ENCODE data around the gene ZBTB8OS.
"Not testable (repeated sequence)": the region's sequence is repeated elsewhere in the genome, so short reads cannot be mapped to it uniquely, and the experiment has no call there.

ZBTB8OS gene

GRCh38 chr1:32650248-32650751 is at the start of gene ZBTB8OS:
Gene ZBTB8OS, minus strand, starts transcription at chr1:32650550. Its CDS starts 21 bp downstream, at chr1:32650529.
- H3K4me3 ChIP-seq (ENCODE audit: low read length), result peak within 1 kb of the TSS; percentile 86
- H3K9me2 ChIP-seq (replicated peaks; ENCODE audit: insufficient read depth, low read length), result no peaks in the 10 kb centered on the region
- H3K27me3 ChIP-seq (replicated peaks; ENCODE audit: insufficient read depth, low read length), result no peaks in the 10 kb centered on the region
- peaks cover 5% of the 10 kb centered on the region; the same call in 1 of the 2 replicates for H3K4me1 ChIP-seq (ENCODE audit: low read length)
- TF ChIP-seq EZH2phosphoT487 (IDR thresholded peaks at IDR 0.05; ENCODE audit: low read length), result no peak
- TF ChIP-seq EZH2 (optimal IDR thresholded peaks at IDR 0.05; ENCODE audit: low read depth, low read length), result no peak
- TF ChIP-seq CTCF (IDR thresholded peaks at IDR 0.05; ENCODE audit: low read length), result no peak
- H3K9me3 ChIP-seq (replicated peaks; ENCODE audit: insufficient read depth, low read length), result no peaks in the 10 kb centered on the region
- peaks cover 15% of the 10 kb centered on the region for H3F3A ChIP-seq (ENCODE audit: insufficient read depth, low read length)
- H3K9ac ChIP-seq (ENCODE audit: low read length), result peak within 1 kb of the TSS; percentile 96
- H3K79me2 ChIP-seq (ENCODE audit: low read length), result peaks cover 90% of the 10 kb centered on the region
- peak within 1 kb of the TSS; percentile 99 for H3K27ac ChIP-seq (ENCODE audit: low read length)
- no peaks in the 10 kb centered on the region for H4K20me1 ChIP-seq (ENCODE audit: insufficient read depth, low read length)
- peak within 1 kb of the TSS; percentile 82 for H2AFZ ChIP-seq (ENCODE audit: low read length)
- H3K36me3 ChIP-seq (replicated peaks; ENCODE audit: insufficient read depth, low read length), result peaks cover 7% of the 10 kb centered on the region; the same call in 1 of the 2 replicates
- peak within 1 kb of the TSS; percentile 97 for H3K4me2 ChIP-seq (ENCODE audit: low read depth, low read length)
- DNase-seq, result peak; percentile 97

GRCh38 chr1:32696996-32697395 is 46.6 kb upstream of the ZBTB8OS start:
- not testable (repeated sequence) for H3K4me3 ChIP-seq (ENCODE audit: low read length); H3K79me2 ChIP-seq (ENCODE audit: low read length); H3F3A ChIP-seq (ENCODE audit: insufficient read depth, low read length); H3K9ac ChIP-seq (ENCODE audit: low read length); H3K4me2 ChIP-seq (ENCODE audit: low read depth, low read length); H4K20me1 ChIP-seq (ENCODE audit: insufficient read depth, low read length); H3K27ac ChIP-seq (ENCODE audit: low read length); H3K4me1 ChIP-seq (ENCODE audit: low read length); H3K27me3 ChIP-seq (replicated peaks; ENCODE audit: insufficient read depth, low read length); DNase-seq; H3K36me3 ChIP-seq (replicated peaks; ENCODE audit: insufficient read depth, low read length); H3K9me3 ChIP-seq (replicated peaks; ENCODE audit: insufficient read depth, low read length); H3K9me2 ChIP-seq (replicated peaks; ENCODE audit: insufficient read depth, low read length); H2AFZ ChIP-seq (ENCODE audit: low read length)

- H3K9me3 ChIP-seq (replicated peaks; ENCODE audit: insufficient read depth, low read length), result no peaks in the 10 kb centered on the region
- no peak overlapping the region for H3K27ac ChIP-seq (ENCODE audit: low read length)
- TF ChIP-seq EZH2phosphoT487 (IDR thresholded peaks at IDR 0.05; ENCODE audit: low read length) (no peak), EZH2 (optimal IDR thresholded peaks at IDR 0.05; ENCODE audit: low read depth, low read length) (no peak), CTCF (IDR thresholded peaks at IDR 0.05; ENCODE audit: low read length) (no peak)
- H3K79me2 ChIP-seq (ENCODE audit: low read length), result no peaks in the 10 kb centered on the region
- H3K36me3 ChIP-seq (replicated peaks; ENCODE audit: insufficient read depth, low read length), result no peaks in the 10 kb centered on the region
- H3K4me2 ChIP-seq (ENCODE audit: low read depth, low read length), result no peak overlapping the region
- H4K20me1 ChIP-seq (ENCODE audit: insufficient read depth, low read length), result no peaks in the 10 kb centered on the region
- H3K4me3 ChIP-seq (ENCODE audit: low read length), result no peak overlapping the region
- H3K9ac ChIP-seq (ENCODE audit: low read length), result no peak overlapping the region
- no peak overlapping the region for H2AFZ ChIP-seq (ENCODE audit: low read length)
- no peaks in the 10 kb centered on the region for H3F3A ChIP-seq (ENCODE audit: insufficient read depth, low read length)
- H3K9me2 ChIP-seq (replicated peaks; ENCODE audit: insufficient read depth, low read length), result no peaks in the 10 kb centered on the region
- DNase-seq, result no peak
- no peaks in the 10 kb centered on the region for H3K27me3 ChIP-seq (replicated peaks; ENCODE audit: insufficient read depth, low read length)
- no peaks in the 10 kb centered on the region for H3K4me1 ChIP-seq (ENCODE audit: low read length)
These were observed 45.7 kb upstream of the ZBTB8OS start for GRCh38 chr1:32696041-32696440.

- no peak for DNase-seq
- no peak overlapping the region for H3K9ac ChIP-seq (ENCODE audit: low read length)
These were observed 45.0 kb upstream of the ZBTB8OS start for GRCh38 chr1:32695098-32695904.

More at GRCh38 chr1:32695098-32695904, 45.0 kb upstream of the ZBTB8OS start:
- H3K9me3 ChIP-seq (replicated peaks; ENCODE audit: insufficient read depth, low read length), result no peaks in the 10 kb centered on the region
- no peak overlapping the region for H3K4me2 ChIP-seq (ENCODE audit: low read depth, low read length)
- no peaks in the 10 kb centered on the region for H3K4me1 ChIP-seq (ENCODE audit: low read length)
- no peaks in the 10 kb centered on the region for H3K9me2 ChIP-seq (replicated peaks; ENCODE audit: insufficient read depth, low read length)
- H3K27me3 ChIP-seq (replicated peaks; ENCODE audit: insufficient read depth, low read length), result no peaks in the 10 kb centered on the region
- H2AFZ ChIP-seq (ENCODE audit: low read length), result no peak overlapping the region
- H3K27ac ChIP-seq (ENCODE audit: low read length), result no peak overlapping the region
- H3K4me3 ChIP-seq (ENCODE audit: low read length), result no peak overlapping the region
- H4K20me1 ChIP-seq (ENCODE audit: insufficient read depth, low read length), result no peaks in the 10 kb centered on the region
- no peaks in the 10 kb centered on the region for H3F3A ChIP-seq (ENCODE audit: insufficient read depth, low read length)
- H3K36me3 ChIP-seq (replicated peaks; ENCODE audit: insufficient read depth, low read length), result no peaks in the 10 kb centered on the region
- TF ChIP-seq EZH2phosphoT487 (IDR thresholded peaks at IDR 0.05; ENCODE audit: low read length) (no peak), CTCF (IDR thresholded peaks at IDR 0.05; ENCODE audit: low read length) (no peak), EZH2 (optimal IDR thresholded peaks at IDR 0.05; ENCODE audit: low read depth, low read length) (no peak)
- no peaks in the 10 kb centered on the region for H3K79me2 ChIP-seq (ENCODE audit: low read length)
